HepG2 (cell line): ENCODE results near the gene IDUA. TPM values are rescaled to one million over a fixed set of nuclear protein-coding genes. Genes with fewer than 3 reads are reported as not detected.

Experiments used
- ATAC-seq: fragments of 200-7000 bp; cut with Tn5 transposase; 3 replicates; pipeline ENCODE4 v1.9.1; 2020; ENCODE audit warnings: mild to moderate bottlenecking, moderate library complexity
- BruUV-seq: library from RNA; stranded (reverse); fragments of 400-500 nt; replicated peaks from 2 replicates; lab custom pipeline; 2021; lab: Mats Ljungman, UMichigan
- CTCF ChIA-PET: fragments of 300-600 bp; formaldehyde crosslinking; extraction: SDS; loops from one replicate; lab custom pipeline; 2021; ENCODE audit warnings: low total read pairs, inconsistent platforms, low intra/inter-chr PET ratio; lab: Yijun Ruan, JAX
- POLR2A ChIA-PET: fragments of 350-600 bp; sonication (Branson Sonifier 250); formaldehyde crosslinking; loops from one replicate; lab custom pipeline; 2020; ENCODE audit warnings: antibody characterized with exemption, inconsistent platforms; lab: Yijun Ruan, JAX
- DNase-seq: peaks from one replicate; pipeline ENCODE4 v3.0.0-alpha.2; 2015; ENCODE audit warnings: low spot score
- FAIRE-seq: peaks from 3 replicates; lab custom pipeline; 2011; peaks lifted over from hg19 to GRCh38; lab: Jason Lieb, UNC
- H2AFZ ChIP-seq: one replicate; pipeline ENCODE4 v1.6.1; 2011; ENCODE audit warnings: low read length, inconsistent platforms
- H3K27ac ChIP-seq: fragments of 300-600 bp; 3 replicates; pipeline ENCODE4 v1.8.0; 2011; ENCODE audit warnings: mixed run types, mild to moderate bottlenecking, mixed read lengths, low read length, inconsistent platforms; ENCODE audit not compliant: insufficient read depth; ENCODE audit errors: extremely low read length
- H3K27me3 ChIP-seq, 2 experiments: fragments of 200-600 bp in 1 of 2; 2 replicates in 1 of 2; 3 replicates in 1 of 2; pipeline versions ENCODE4 v1.6.0 to v1.8.0; 2011; ENCODE audit warnings: low read length in 2 of 2, mild to moderate bottlenecking in 2 of 2, moderate library complexity in 2 of 2, inconsistent platforms in 1 of 2; ENCODE audit not compliant: insufficient read depth in 2 of 2, control insufficient read depth in 1 of 2
- H3K36me3 ChIP-seq, 2 experiments: fragments of 200-600 bp in 1 of 2; replicated peaks in 1 of 2; 2 replicates in 1 of 2; 3 replicates in 1 of 2; pipeline versions ENCODE4 v1.5.1 to v1.8.0; 2011; ENCODE audit warnings: low read length in 2 of 2, inconsistent platforms in 1 of 2; ENCODE audit not compliant: insufficient read depth in 2 of 2, control insufficient read depth in 1 of 2
- H3K4me1 ChIP-seq: 2 replicates; pipeline ENCODE4 v1.5.1; 2012; ENCODE audit warnings: low read length, inconsistent platforms; ENCODE audit not compliant: insufficient read depth
- H3K4me2 ChIP-seq: 2 replicates; pipeline ENCODE4 v1.6.0; 2011; ENCODE audit warnings: low read depth, low read length, inconsistent platforms
- H3K4me3 ChIP-seq, 3 experiments: fragments of 200-600 bp in 1 of 3; sonication (generic), shearing (Covaris generic) in 1 of 3; replicated peaks in 1 of 3; 2 replicates each; pipeline ENCODE4 v1.5.1; 2011 to 2016; ENCODE audit warnings: low read length in 3 of 3, inconsistent platforms in 2 of 3, low read depth in 2 of 3, mild to moderate bottlenecking in 2 of 3, control low read depth in 1 of 3, mixed read lengths in 1 of 3; ENCODE audit not compliant: insufficient read depth in 1 of 3
- H3K79me2 ChIP-seq: one replicate; pipeline ENCODE4 v1.6.1; 2011; ENCODE audit warnings: low read length, inconsistent platforms; ENCODE audit not compliant: insufficient read depth
- H3K9ac ChIP-seq: 2 replicates; pipeline ENCODE4 v1.6.0; 2011; ENCODE audit warnings: mild to moderate bottlenecking, low read depth, low read length, inconsistent platforms; ENCODE audit not compliant: insufficient read depth
- H3K9me3 ChIP-seq: 2 replicates; pipeline ENCODE4 v1.5.1; 2012; ENCODE audit warnings: mild to moderate bottlenecking, low read length
- H4K20me1 ChIP-seq: 2 replicates; pipeline ENCODE4 v1.6.0; 2011; ENCODE audit warnings: inconsistent platforms, mild to moderate bottlenecking, low read length, moderate library complexity; ENCODE audit not compliant: insufficient read depth
- CCAR2 ChIP-seq: fragments of 200-400 bp; formaldehyde crosslinking; optimal IDR thresholded peaks from 2 replicates; pipeline ENCODE3; 2018; ENCODE audit warnings: low read depth, mild to moderate bottlenecking, low read length, moderate library complexity
- HMGXB4 ChIP-seq, 2 experiments: sonication (generic) in 1 of 2; formaldehyde crosslinking in 1 of 2; IDR thresholded peaks; 2 replicates each; pipeline versions ENCODE4 v1.4.0 to v1.6.1; 2018 to 2020; ENCODE audit warnings: missing genetic modification reagents in 2 of 2, borderline replicate concordance in 1 of 2, low read depth in 1 of 2, mild to moderate bottlenecking in 1 of 2, missing biosample characterization in 1 of 2
- MAF1 ChIP-seq: sonication (generic); formaldehyde crosslinking; IDR thresholded peaks from 2 replicates; pipeline ENCODE4 v1.5.0; 2020; ENCODE audit warnings: missing genetic modification reagents, borderline replicate concordance
- MNT ChIP-seq: fragments of 450-650 bp; IDR thresholded peaks from 2 replicates; pipeline ENCODE4 v1.6.1; 2016
- ZBTB1 ChIP-seq: sonication (generic); formaldehyde crosslinking; IDR thresholded peaks from 2 replicates; pipeline ENCODE4 v1.4.0; 2020; ENCODE audit warnings: missing genetic modification reagents, borderline replicate concordance
- ZNF225 ChIP-seq: sonication (generic); formaldehyde crosslinking; IDR thresholded peaks from 2 replicates; pipeline ENCODE4 v1.4.0; 2020; ENCODE audit warnings: mild to moderate bottlenecking, missing genetic modification reagents
- WGBS: methylation state at CpG from one replicate; pipeline ENCODE4 v1.1.6; 2017; ENCODE audit warnings: low lambda C conversion rate; 5-methylcytosine and 5-hydroxymethylcytosine counted together
- in situ Hi-C: cut with HindIII; loops from 2 replicates; pipeline ENCODE4 v1.10.0; 2017; ENCODE audit warnings: low pct_unique_long_range_greater_than_20kb; ENCODE audit not compliant: extremely low pct_ligation_motif_present
- intact Hi-C: fragments of 100-400 bp; cut with micrococcal nuclease; formaldehyde crosslinking; loops from one replicate; pipeline ENCODE4 v1.10.0; 2022; ENCODE audit not compliant: unreplicated experiment
- polyA plus RNA-seq, 8 experiments: library from polyadenylated mRNA; depleted of rRNA in 3 of 8; stranded (reverse) in 7 of 8; unstranded in 1 of 8; fragments of >200 nt; fragmentation: Illumina TruSeq in 4 of 8; extraction: Trizol in 4 of 8; gene quantifications; 2 replicates each; pipeline versions ENCODE4 v1.2.1 to v1.2.3, GENCODE V29; 2011 to 2016; ENCODE audit warnings: low read depth in 4 of 8, missing spikeins in 1 of 8, mixed read lengths in 1 of 8; ENCODE audit not compliant: insufficient read depth in 1 of 8
- total RNA-seq, 5 experiments: library from RNA; depleted of rRNA; stranded (reverse); fragments of >200 nt; fragmentation: Illumina TruSeq; extraction: Trizol; gene quantifications; 2 replicates each; pipeline ENCODE4 v1.2.3, GENCODE V29; 2016; ENCODE audit warnings: low read depth in 1 of 5

IDUA gene
- total and polyA plus RNA-seq, 2 of the 13 experiments (the other 11 are each of a cell fraction or from before 2014, with no cell fraction given) = 0.77 to 1.0 TPM

GRCh38 chr4:1040344-1041146 lies 53.7 kb downstream of the IDUA start:
- H3K4me2 ChIP-seq = no peak overlapping the region
- ChIA-PET CTCF (no interaction called here), POLR2A (no interaction called here)
- H3K4me3 ChIP-seq = no peak overlapping the region
- in situ Hi-C loops (no loop called here), intact Hi-C loops (no loop called here)
- H3K79me2 ChIP-seq = no peaks in the 10 kb centered on the region
- BruUV-seq = no TSS peak
- peaks cover 21 to 74% of the 10 kb centered on the region in 2 experiments for H3K27me3 ChIP-seq
- ATAC-seq = no peak
- no peaks in the 10 kb centered on the region for H3K9me3 ChIP-seq
- 65% methylated on average over 7 of the region's 21 CpGs for WGBS
- H3K9ac ChIP-seq = no peak overlapping the region
- H3K27ac ChIP-seq = no peak overlapping the region
- H3K36me3 ChIP-seq = no peaks in the 10 kb centered on the region
- FAIRE-seq = no peak
- TF ChIP-seq MAF1 (no peak), HMGXB4 (CRISPR knock-in tag; IDR thresholded peaks at IDR 0.05; ENCODE audit: borderline replicate concordance in 1 of 2, low read depth in 1 of 2) (no peak), ZNF225 (CRISPR knock-in tag) (no peak), CCAR2 (no peak), ZBTB1 (CRISPR knock-in tag) (no peak), MNT (peak; percentile 97)
- DNase-seq = no peak
- H4K20me1 ChIP-seq = peaks cover 14% of the 10 kb centered on the region; the same call in 1 of the 2 replicates
- H3K4me1 ChIP-seq = peaks cover 77% of the 10 kb centered on the region
- H2AFZ ChIP-seq = no peak overlapping the region
